ENCODE results near the gene GP5. TPM values are rescaled to one million over a fixed set of nuclear protein-coding genes. Genes with fewer than 3 reads are reported as not detected.

GP5 gene
- total RNA-seq, 2 experiments from 2014 or later, result 3.3 TPM

GRCh38 chr3:194440756-194441155 is 41.7 kb upstream of the GP5 start:
- Histone ChIP-seq H3K9me3 (ENCODE audit: control insufficient read depth in 1 of 2, insufficient read depth in 1 of 2, low read length in 2 of 2) (no peaks in the 10 kb centered on the region), H3K36me3 (ENCODE audit: insufficient read depth, low read length) (peaks cover 62% of the 10 kb centered on the region), H3K27me3 (ENCODE audit: control insufficient read depth in 1 of 2, insufficient read depth in 2 of 2, low read length in 2 of 2) (no peaks in the 10 kb centered on the region), H3K4me1 (ENCODE audit: insufficient read depth, low read length) (no peaks in the 10 kb centered on the region), H3K27ac (ENCODE audit: low read depth in 1 of 2, low read length in 2 of 2) (no peak overlapping the region), H3K4me3 (ENCODE audit: low read length) (no peak overlapping the region)
- no peak overlapping the region for H3K4me3 Mint-ChIP-seq
- H3K36me3 Mint-ChIP-seq (ENCODE audit: low read depth), result peaks cover 95% of the 10 kb centered on the region
- intact Hi-C loops (cut with DNase I, micrococcal nuclease), result no loop called here
- CTCF ChIA-PET, result no interaction called here
- no peak for TF ChIP-seq CTCF (IDR thresholded peaks at IDR 0.05)
- H3K4me1 Mint-ChIP-seq (ENCODE audit: low read depth), result no peaks in the 10 kb centered on the region
- H3K27ac Mint-ChIP-seq, result no peak overlapping the region
- ATAC-seq (ENCODE audit: poor library complexity) (no peak), DNase-seq (no peak)
- H3K27me3 Mint-ChIP-seq, result no peaks in the 10 kb centered on the region
- POLR2A ChIA-PET, result no interaction called here
- H3K9me3 Mint-ChIP-seq, result no peaks in the 10 kb centered on the region

GRCh38 chr3:194439881-194440550 is 41.0 kb upstream of the GP5 start:
- ChIA-PET POLR2A (no interaction called here), CTCF (no interaction called here)
- DNase-seq (no peak), ATAC-seq (ENCODE audit: poor library complexity) (no peak)
- intact Hi-C loops (cut with DNase I, micrococcal nuclease), result no loop called here
- Mint-ChIP-seq H3K36me3 (ENCODE audit: low read depth) (peaks cover 95% of the 10 kb centered on the region), H3K9me3 (no peaks in the 10 kb centered on the region), H3K27ac (no peak overlapping the region), H3K4me3 (no peak overlapping the region), H3K27me3 (no peaks in the 10 kb centered on the region), H3K4me1 (ENCODE audit: low read depth) (no peaks in the 10 kb centered on the region)
- H3K9me3 ChIP-seq (ENCODE audit: control insufficient read depth in 1 of 2, insufficient read depth in 1 of 2, low read length in 2 of 2), result no peaks in the 10 kb centered on the region
- no peaks in the 10 kb centered on the region for H3K27me3 ChIP-seq (ENCODE audit: control insufficient read depth in 1 of 2, insufficient read depth in 2 of 2, low read length in 2 of 2)
- H3K4me1 ChIP-seq (ENCODE audit: insufficient read depth, low read length), result no peaks in the 10 kb centered on the region
- peaks cover 64% of the 10 kb centered on the region for H3K36me3 ChIP-seq (ENCODE audit: insufficient read depth, low read length)
- TF ChIP-seq CTCF (IDR thresholded peaks at IDR 0.05), result no peak
- H3K27ac ChIP-seq (ENCODE audit: low read depth in 1 of 2, low read length in 2 of 2), result no peak overlapping the region
- H3K4me3 ChIP-seq (ENCODE audit: low read length), result no peak overlapping the region

- ATAC-seq (ENCODE audit: poor library complexity), result no peak
- no peaks in the 10 kb centered on the region for H3K27me3 ChIP-seq (ENCODE audit: control insufficient read depth in 1 of 2, insufficient read depth in 2 of 2, low read length in 2 of 2)
- Mint-ChIP-seq H3K4me3 (no peak overlapping the region), H3K36me3 (ENCODE audit: low read depth) (peaks cover 98% of the 10 kb centered on the region), H3K27ac (no peak overlapping the region), H3K27me3 (no peaks in the 10 kb centered on the region), H3K9me3 (no peaks in the 10 kb centered on the region), H3K4me1 (ENCODE audit: low read depth) (no peaks in the 10 kb centered on the region)
- no peaks in the 10 kb centered on the region for H3K4me1 ChIP-seq (ENCODE audit: insufficient read depth, low read length)
- H3K27ac ChIP-seq (ENCODE audit: low read depth in 1 of 2, low read length in 2 of 2), result no peak overlapping the region
- H3K4me3 ChIP-seq (ENCODE audit: low read length), result no peak overlapping the region
- TF ChIP-seq CTCF (IDR thresholded peaks at IDR 0.05), result no peak
- intact Hi-C loops (cut with DNase I, micrococcal nuclease), result no loop called here
- H3K36me3 ChIP-seq (ENCODE audit: insufficient read depth, low read length), result peaks cover 82% of the 10 kb centered on the region
- no peaks in the 10 kb centered on the region for H3K9me3 ChIP-seq (ENCODE audit: control insufficient read depth in 1 of 2, insufficient read depth in 1 of 2, low read length in 2 of 2)
- no peak for DNase-seq
- POLR2A ChIA-PET, result no interaction called here
- CTCF ChIA-PET, result no interaction called here
Observed at GRCh38 chr3:194434503-194434902, 35.4 kb upstream of the GP5 start.

Data from CD4-positive, alpha-beta T cell (primary cell).